Stimulated activated CD8-positive, alpha-beta memory T cell treated with anti-CD3 and anti-CD28 coated beads, Interleukin-2, amount 100 ng/mL, for 1 hour (primary cell): ENCODE measurements around the gene PSME2.

Experiments
- DNase-seq, 2 donors: peaks; one replicate each; pipeline ENCODE4 v3.0.0-alpha.2; 2020; ENCODE audit warnings: low read depth in 2 of 2

Gene PSME2

DNA sequence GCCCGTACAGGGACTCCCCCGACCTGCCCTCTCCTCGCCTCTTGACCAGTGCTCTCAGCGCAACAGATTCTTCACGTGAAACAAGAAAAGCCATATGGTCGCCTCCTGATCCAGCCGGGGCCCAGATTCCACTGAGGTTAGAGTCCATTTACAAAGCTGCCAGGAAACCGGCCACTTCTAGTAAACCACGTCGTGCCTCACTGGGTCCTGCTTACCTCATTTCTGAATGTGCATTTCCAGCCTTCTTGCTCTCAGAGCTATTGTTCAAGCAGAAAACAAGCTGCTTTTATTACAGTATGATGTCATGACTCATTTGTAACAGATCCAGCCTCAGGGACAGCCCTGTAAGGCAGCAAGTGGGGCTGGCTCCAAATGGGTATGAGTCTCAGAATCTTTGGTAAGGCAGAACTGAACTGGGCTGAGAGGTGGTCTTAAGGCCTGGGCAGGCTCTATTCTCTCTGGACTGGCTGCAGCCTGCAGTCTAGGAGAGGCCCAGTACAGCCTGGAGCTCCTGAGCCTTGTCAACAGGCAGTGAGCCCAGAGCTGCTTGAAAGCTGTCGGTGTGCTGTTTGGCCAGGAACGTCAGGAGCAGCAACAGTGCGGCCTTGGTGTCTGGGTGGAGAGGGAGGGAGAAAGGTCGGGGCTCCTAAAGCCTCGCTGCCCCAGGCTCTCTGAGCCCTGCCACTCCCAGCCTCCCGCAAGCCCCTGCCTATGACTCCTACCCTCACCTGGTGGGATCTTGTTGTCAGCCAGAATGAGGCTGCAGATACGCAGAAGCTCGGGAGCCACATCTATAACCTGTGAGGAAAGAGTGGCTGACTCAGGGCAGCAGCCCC is 33.8 kb upstream of the PSME2 start:
- no peak for DNase-seq

GRCh38 chr14:24179294-24179960 is 33.0 kb upstream of the PSME2 start:
- DNase-seq = no peak

- no peak for DNase-seq
Measured at GRCh38 chr14:24178399-24179178, 32.2 kb upstream of the PSME2 start.

- no peak for DNase-seq
Measured at GRCh38 chr14:24177891-24178290, 31.5 kb upstream of the PSME2 start.

- no peak for DNase-seq
Measured at GRCh38 chr14:24177041-24177825, 30.8 kb upstream of the PSME2 start.

- DNase-seq = no peak
Measured at GRCh38 chr14:24176599-24176998, 30.2 kb upstream of the PSME2 start.

DNA sequence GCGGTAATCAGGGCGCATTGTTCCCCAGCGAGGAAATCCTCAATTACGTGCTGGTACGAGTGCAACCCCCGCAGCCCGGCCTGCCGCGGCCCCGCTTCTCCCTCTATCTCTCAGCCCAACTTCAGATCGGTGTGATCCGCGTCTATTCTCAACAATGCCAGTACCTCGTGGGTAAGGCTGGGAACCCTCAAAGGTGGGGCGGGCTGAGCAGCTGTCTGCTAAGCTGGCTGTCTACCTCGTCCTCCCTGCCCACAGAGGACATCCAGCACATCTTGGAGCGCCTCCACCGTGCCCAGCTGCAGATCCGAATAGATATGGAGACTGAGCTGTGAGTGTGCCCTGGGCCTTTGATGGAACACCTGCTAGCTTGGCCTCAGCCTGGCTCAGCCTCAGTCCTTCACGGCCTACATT is 26.5 kb upstream of the PSME2 start:
- DNase-seq = no peak

DNA sequence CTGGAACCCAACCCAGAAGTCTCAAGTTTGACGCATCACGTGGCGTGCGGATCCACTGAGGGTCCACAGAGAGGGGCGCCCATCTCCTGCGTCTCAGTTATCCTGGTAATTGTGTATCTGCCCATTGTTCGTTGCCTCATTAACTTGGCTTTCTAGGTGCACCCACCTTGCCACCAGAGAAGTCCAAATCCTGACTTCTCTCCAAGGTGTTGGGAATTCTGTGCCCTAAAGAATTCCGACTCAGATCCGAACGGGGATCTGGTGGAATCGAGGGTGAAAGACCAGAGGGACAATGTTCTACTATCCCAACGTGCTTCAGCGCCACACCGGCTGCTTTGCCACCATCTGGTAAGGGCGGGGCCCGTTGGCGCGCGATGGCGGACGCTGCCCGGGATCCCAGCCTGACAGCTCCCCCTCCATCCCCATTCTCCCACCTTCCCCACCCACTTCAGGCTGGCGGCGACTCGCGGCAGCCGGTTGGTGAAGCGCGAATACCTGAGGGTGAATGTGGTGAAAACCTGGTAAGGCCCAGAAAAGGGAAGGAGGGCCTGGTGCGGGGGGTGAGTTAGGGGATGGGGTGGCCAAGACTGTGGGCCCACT is 26.0 kb upstream of the PSME2 start:
- DNase-seq = no peak

DNA sequence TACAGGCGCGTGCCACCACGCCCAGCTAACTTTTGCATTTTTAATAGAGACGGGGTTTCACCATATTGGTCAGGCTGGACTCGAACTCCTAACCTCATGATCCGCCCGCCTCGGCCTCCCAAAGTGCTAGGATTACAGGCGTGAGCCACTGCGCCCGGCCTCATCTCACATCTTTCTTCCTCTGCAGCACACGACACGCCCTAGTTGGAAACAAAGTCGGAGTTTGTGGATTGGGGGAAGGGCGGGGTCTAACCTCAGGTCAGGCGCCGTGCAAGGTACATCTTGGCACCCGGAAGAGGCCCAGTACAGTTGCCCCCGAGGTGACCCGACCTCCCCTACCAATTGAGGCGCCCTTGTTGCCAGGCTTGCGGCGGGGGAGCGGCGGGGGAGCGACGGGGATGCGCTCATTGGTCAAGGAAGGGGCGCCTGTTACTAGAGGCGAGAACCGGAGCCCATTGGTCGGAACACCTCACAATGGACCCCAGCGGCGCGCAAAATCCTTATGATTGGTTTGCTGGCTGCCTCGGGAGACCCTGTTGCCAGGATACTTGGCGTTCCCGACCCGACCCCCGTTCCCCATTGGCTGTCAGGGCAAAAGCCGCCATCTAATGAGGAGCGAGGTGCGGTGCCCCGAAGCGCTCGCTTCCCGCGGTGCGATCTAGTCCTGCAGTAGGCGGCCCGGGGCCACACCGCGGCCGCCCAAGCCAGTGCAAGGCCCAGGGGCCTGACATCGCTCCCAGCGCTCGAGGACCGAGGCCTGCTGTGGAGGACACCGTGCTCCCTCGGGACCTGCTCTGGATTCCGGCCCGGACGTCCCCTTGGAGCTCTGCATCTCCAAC is 25.2 kb upstream of the PSME2 start, which contains the start of gene REC8:
Gene REC8, plus strand, starts transcription at position 659 of the 839 bp plus-strand sequence. CDS start 473 bp downstream, outside the sequence.
- peak; percentile 43 to 58 for DNase-seq

GRCh38 chr14:24167469-24168114 is 21.2 kb upstream of the PSME2 start:
- no peak for DNase-seq

DNA sequence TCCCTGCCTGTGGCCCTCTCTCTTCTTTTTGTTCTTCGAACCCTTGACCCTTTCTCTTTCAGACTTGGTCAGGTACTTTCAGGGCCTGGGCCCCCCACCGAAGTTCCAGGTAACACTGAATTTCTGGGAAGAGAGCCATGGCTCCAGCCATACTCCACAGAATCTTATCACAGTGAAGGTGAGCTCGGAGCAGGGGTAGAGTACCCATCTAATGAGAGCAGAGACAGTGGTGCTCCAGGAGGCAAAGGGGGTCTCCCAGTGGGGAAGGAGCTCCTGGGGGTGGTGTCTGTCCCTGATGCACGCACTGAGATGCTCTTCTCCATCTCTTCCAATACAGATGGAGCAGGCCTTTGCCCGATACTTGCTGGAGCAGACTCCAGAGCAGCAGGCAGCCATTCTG is 19.4 kb upstream of the PSME2 start:
- DNase-seq = no peak

DNA sequence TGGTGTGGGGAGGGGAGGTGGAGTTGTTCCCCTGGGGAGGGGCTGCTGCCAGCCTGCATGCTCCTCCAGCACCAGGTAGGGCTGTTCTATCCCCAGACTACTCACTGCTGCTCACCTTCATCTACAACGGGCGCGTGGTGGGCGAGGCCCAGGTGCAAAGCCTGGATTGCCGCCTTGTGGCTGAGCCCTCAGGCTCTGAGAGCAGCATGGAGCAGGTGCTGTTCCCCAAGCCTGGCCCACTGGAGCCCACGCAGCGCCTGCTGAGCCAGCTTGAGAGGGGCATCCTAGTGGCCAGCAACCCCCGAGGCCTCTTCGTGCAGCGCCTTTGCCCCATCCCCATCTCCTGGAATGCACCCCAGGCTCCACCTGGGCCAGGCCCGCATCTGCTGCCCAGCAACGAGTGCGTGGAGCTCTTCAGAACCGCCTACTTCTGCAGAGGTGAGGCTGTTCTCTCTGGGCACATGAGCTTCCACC is 18.1 kb upstream of the PSME2 start:
- no peak for DNase-seq

GRCh38 chr14:24162093-24162492 is 15.7 kb upstream of the PSME2 start:
- no peak for DNase-seq

DNA sequence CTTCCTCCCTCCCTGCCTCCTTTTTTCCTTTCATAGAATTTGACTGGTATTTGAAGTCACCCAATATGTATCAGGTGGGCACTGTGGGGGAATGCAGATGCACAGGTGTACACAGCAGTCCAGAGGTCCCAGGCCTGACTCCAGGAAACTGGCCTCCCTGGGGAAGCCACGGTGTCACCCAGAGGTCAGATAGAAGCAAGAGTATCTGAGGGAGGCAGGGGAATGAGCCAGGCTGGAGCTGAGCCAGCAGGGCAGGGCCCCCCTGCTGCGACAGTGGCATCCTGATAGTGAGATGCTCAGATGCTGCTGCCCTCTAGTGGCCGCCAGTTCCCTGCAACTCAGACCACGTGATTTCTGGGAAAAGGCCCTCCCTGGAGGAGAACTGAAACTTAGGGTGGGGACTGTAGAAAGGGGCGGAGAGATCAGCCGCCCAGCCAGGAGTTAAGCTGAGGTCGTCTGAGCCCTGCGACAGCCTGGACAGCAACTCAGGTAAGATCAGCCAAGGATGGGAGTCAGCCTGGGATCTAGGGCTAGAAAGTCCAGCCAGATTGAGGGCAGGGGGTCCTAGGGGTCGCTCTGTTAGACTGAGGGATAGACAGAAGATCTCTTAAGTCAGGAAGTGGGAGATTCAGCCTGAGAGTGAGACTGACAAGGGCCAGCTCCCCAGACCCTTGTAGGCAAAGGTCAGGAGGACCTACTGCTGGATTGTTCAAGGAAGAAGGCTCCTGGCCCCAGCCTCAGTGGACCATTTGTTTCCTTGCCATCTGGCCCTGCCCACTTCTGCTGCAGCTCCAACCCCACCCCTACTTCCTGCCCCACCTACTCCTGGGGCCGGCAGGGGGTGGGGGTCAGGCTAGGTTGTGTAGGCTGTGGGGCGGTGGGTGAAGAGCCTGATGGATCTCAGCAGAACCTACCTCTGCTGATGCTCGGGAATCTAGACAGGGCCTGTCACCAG is 14.7 kb upstream of the PSME2 start, which contains the start of gene IRF9:
Gene IRF9, plus strand, starts transcription at position 416 of the 955 bp plus-strand sequence. CDS start 880 bp downstream, outside the sequence.
- peak; percentile 96 to 97 for DNase-seq

- no peak for DNase-seq
Measured at GRCh38 chr14:24160499-24160849, 14.1 kb upstream of the PSME2 start.

DNA sequence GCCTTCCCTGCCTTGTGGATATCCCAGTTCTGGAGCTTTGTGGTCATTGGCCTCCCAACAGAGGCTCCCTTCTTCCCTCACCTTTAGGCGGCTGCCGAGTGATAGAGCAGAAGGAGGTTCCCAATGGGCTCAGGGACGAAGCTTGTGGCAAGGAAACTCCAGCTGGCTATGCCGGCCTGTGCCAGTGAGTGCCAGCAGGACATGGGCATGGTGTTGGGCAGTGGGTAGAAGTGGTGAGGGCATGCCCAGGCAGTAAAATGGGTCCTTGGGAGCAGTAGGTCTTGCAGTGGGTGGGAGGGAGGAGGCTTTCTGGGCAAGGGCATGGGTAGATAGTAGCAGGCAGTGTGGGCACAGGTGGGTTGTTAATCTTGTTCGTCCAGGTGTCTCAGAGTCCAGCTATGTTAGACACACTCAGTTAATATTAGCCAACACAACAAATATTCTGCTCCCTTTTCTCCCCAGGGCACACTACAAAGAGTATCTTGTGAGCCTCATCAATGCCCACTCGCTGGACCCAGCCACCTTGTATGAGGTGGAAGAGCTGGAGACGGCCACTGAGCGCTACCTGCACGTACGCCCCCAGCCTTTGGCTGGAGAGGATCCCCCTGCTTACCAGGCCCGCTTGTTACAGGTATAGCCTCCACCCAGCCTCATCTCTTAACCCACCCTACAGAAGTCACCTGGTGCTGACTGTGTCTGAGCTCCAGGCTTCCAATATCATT is 13.5 kb upstream of the PSME2 start:
- DNase-seq = no peak

DNA sequence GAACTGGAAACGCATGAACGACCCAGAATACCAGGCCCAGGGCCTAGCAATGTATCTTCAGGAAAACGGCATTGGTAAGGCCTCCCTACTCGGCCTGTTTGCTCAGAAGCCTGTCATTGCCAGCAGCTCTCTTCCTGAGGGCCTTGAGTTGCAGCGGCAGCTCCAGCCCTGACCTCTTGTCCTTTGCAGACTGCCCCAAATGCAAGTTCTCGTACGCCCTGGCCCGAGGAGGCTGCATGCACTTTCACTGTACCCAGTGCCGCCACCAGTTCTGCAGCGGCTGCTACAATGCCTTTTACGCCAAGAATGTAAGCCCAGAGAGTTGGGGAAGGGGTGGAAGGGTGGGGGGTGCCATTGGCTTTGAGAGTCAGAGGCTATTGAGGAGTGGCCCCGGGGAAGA is 10.9 kb upstream of the PSME2 start:
- no peak for DNase-seq

GRCh38 chr14:24156840-24157239 is 10.4 kb upstream of the PSME2 start:
- no peak for DNase-seq
